ENCODE results near the gene TMEM87B. TPM values are rescaled to one million over a fixed set of nuclear protein-coding genes. Genes with fewer than 3 reads are reported as not detected.

TMEM87B gene
- total and polyA plus RNA-seq, 10 of the 15 experiments (the other 5 are each of a cell fraction or from before 2014, with no cell fraction given) = 5.7 to 20.6 (median 12.3) TPM

DNA sequence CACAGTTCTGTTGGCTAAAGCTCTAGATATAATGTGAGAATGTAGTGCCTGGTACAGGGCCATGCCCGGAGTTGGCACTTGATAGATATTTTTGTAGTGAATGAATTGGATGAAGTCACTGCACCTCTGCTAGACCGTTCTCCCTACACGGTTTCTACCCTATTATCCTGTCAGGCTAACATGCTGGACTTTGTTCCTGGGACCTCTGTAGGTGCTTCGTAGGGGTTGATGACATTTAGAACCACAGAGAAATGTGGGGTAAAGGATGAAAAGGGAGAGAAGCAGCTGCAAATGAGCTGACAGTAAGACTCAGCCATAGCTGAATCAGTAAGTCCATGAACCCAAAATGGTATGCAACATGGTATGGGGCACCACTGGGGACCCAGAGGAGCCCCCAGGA is 79.1 kb downstream of the TMEM87B start:
- in situ Hi-C loops (cut with MboI) (no loop called here), intact Hi-C loops (cut with micrococcal nuclease; ENCODE audit: unreplicated experiment) (no loop called here)
- CTCF ChIA-PET = interaction anchor here (1.0 kb wide), 1 partner anchor 12 kb away, joined by 3 read pairs; no protein-coding TSS in a partner anchor
- Histone ChIP-seq H4K20me1 (ENCODE audit: control insufficient read depth, insufficient read depth) (no peaks in the 10 kb centered on the region), H3K36me3 (ENCODE audit: control insufficient read depth in 2 of 2, insufficient read depth in 2 of 2, low read length in 1 of 2) (no peaks in the 10 kb centered on the region), H3K4me2 (ENCODE audit: control insufficient read depth, insufficient read depth) (no peak overlapping the region), H3K79me2 (ENCODE audit: control insufficient read depth, insufficient read depth, low read length) (no peaks in the 10 kb centered on the region), H3K9ac (ENCODE audit: control insufficient read depth, insufficient read depth, low read length) (no peak overlapping the region), H3K4me1 (ENCODE audit: control insufficient read depth, insufficient read depth, low read length) (no peaks in the 10 kb centered on the region), H2AFZ (ENCODE audit: control insufficient read depth, low read depth, low read length) (no peak overlapping the region), H3K9me3 (replicated peaks; ENCODE audit: control insufficient read depth, insufficient read depth, low read length) (no peaks in the 10 kb centered on the region; the same call in 2 of the 3 replicates), H3K27me3 (replicated peaks in 1 of 2; ENCODE audit: control insufficient read depth in 2 of 2, insufficient read depth in 2 of 2, low read length in 1 of 2) (peaks cover 1 to 8% of the 10 kb centered on the region in 2 experiments; a peak in 2 of 4 replicates), H3K27ac (ENCODE audit: control insufficient read depth, insufficient read depth) (no peak overlapping the region), H3K4me3 (no peak overlapping the region)
- ATAC-seq = no peak
- no peak for FAIRE-seq
- no TSS peak for BruUV-seq (replicated peaks)
- WGBS (ENCODE audit: insufficient coverage, insufficient replicate concordance, low lambda C conversion rate, missing lambda C conversion rate) = 67% methylated on average over 4 of the region's 4 CpGs
- TF ChIP-seq NR2C1 (IDR thresholded peaks at IDR 0.05) = no peak
- no peak for TF ChIP-seq BHLHE40 (IDR thresholded peaks at IDR 0.05; ENCODE audit: borderline replicate concordance in 1 of 2, low read depth in 2 of 2, low read length in 1 of 2)
- no peak for TF ChIP-seq SMARCA5 (IDR thresholded peaks at IDR 0.05)
- TF ChIP-seq YBX1 (IDR thresholded peaks at IDR 0.05) = no peak
- TF ChIP-seq CHD2 (IDR thresholded peaks at IDR 0.05; ENCODE audit: borderline replicate concordance, low read depth, low read length) = no peak
- no peak for TF ChIP-seq ZSCAN29 (IDR thresholded peaks at IDR 0.05)
- TF ChIP-seq, protein P1, sequence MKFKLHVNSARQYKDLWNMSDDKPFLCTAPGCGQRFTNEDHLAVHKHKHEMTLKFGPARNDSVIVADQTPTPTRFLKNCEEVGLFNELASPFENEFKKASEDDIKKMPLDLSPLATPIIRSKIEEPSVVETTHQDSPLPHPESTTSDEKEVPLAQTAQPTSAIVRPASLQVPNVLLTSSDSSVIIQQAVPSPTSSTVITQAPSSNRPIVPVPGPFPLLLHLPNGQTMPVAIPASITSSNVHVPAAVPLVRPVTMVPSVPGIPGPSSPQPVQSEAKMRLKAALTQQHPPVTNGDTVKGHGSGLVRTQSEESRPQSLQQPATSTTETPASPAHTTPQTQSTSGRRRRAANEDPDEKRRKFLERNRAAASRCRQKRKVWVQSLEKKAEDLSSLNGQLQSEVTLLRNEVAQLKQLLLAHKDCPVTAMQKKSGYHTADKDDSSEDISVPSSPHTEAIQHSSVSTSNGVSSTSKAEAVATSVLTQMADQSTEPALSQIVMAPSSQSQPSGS (IDR thresholded peaks at IDR 0.05; ENCODE audit: low read length) = no peak
- TF ChIP-seq, protein P2, sequence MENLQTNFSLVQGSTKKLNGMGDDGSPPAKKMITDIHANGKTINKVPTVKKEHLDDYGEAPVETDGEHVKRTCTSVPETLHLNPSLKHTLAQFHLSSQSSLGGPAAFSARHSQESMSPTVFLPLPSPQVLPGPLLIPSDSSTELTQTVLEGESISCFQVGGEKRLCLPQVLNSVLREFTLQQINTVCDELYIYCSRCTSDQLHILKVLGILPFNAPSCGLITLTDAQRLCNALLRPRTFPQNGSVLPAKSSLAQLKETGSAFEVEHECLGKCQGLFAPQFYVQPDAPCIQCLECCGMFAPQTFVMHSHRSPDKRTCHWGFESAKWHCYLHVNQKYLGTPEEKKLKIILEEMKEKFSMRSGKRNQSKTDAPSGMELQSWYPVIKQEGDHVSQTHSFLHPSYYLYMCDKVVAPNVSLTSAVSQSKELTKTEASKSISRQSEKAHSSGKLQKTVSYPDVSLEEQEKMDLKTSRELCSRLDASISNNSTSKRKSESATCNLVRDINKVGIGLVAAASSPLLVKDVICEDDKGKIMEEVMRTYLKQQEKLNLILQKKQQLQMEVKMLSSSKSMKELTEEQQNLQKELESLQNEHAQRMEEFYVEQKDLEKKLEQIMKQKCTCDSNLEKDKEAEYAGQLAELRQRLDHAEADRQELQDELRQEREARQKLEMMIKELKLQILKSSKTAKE (IDR thresholded peaks at IDR 0.05; ENCODE audit: low read depth, poor library complexity, severe bottlenecking) = no peak
- TF ChIP-seq, protein P3, sequence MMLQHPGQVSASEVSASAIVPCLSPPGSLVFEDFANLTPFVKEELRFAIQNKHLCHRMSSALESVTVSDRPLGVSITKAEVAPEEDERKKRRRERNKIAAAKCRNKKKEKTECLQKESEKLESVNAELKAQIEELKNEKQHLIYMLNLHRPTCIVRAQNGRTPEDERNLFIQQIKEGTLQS (IDR thresholded peaks at IDR 0.05; ENCODE audit: borderline replicate concordance, extremely low read depth, low read depth, low read length) = no peak
- no peak for TF ChIP-seq SP1 (IDR thresholded peaks at IDR 0.05; ENCODE audit: low read depth, low read length)
- TF ChIP-seq, protein P4, sequence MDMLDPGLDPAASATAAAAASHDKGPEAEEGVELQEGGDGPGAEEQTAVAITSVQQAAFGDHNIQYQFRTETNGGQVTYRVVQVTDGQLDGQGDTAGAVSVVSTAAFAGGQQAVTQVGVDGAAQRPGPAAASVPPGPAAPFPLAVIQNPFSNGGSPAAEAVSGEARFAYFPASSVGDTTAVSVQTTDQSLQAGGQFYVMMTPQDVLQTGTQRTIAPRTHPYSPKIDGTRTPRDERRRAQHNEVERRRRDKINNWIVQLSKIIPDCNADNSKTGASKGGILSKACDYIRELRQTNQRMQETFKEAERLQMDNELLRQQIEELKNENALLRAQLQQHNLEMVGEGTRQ (IDR thresholded peaks at IDR 0.05; ENCODE audit: borderline replicate concordance, low read depth, low read length) = no peak
- no peak for TF ChIP-seq BCL11A (IDR thresholded peaks at IDR 0.05; ENCODE audit: low read depth, low read length)
- TF ChIP-seq YY1 (IDR thresholded peaks at IDR 0.05; ENCODE audit: low read depth, low read length) = no peak
- TF ChIP-seq, protein P5, sequence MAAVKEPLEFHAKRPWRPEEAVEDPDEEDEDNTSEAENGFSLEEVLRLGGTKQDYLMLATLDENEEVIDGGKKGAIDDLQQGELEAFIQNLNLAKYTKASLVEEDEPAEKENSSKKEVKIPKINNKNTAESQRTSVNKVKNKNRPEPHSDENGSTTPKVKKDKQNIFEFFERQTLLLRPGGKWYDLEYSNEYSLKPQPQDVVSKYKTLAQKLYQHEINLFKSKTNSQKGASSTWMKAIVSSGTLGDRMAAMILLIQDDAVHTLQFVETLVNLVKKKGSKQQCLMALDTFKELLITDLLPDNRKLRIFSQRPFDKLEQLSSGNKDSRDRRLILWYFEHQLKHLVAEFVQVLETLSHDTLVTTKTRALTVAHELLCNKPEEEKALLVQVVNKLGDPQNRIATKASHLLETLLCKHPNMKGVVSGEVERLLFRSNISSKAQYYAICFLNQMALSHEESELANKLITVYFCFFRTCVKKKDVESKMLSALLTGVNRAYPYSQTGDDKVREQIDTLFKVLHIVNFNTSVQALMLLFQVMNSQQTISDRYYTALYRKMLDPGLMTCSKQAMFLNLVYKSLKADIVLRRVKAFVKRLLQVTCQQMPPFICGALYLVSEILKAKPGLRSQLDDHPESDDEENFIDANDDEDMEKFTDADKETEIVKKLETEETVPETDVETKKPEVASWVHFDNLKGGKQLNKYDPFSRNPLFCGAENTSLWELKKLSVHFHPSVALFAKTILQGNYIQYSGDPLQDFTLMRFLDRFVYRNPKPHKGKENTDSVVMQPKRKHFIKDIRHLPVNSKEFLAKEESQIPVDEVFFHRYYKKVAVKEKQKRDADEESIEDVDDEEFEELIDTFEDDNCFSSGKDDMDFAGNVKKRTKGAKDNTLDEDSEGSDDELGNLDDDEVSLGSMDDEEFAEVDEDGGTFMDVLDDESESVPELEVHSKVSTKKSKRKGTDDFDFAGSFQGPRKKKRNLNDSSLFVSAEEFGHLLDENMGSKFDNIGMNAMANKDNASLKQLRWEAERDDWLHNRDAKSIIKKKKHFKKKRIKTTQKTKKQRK (IDR thresholded peaks at IDR 0.05; ENCODE audit: low read depth, low read length) = no peak
- TF ChIP-seq CREB1 (IDR thresholded peaks at IDR 0.05; ENCODE audit: low read depth) = no peak
- RAD21 ChIA-PET (ENCODE audit: unreplicated experiment) = no interaction called here
- SMC1A ChIA-PET (ENCODE audit: uncharacterized antibody, unreplicated experiment) = no interaction called here
- no peak for DNase-seq (ENCODE audit: low read depth, low spot score)
- POLR2A ChIA-PET = no interaction called here
